ENCODE results near the gene PGS1.

DNA sequence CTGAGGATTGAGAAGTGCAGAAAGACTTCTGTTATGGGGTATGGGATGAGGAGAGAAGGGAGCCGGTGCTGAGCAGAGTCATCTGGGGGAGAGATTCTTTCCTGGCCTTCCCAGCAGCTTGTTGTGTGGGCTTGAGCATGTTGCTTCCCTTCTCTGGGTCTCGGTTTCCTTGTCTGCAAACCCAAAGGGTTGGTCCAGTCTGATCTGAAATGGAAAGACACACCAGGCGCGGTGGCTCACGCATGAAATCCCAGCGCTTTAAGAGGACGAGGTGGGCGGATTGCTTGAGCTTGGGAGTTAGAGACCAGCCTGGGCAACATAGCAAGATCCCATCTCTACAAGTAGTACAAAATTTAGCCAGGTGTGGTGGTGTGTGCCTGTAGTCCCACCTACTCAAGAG is 24.6 kb upstream of the PGS1 start:
- TF ChIP-seq, protein P1, sequence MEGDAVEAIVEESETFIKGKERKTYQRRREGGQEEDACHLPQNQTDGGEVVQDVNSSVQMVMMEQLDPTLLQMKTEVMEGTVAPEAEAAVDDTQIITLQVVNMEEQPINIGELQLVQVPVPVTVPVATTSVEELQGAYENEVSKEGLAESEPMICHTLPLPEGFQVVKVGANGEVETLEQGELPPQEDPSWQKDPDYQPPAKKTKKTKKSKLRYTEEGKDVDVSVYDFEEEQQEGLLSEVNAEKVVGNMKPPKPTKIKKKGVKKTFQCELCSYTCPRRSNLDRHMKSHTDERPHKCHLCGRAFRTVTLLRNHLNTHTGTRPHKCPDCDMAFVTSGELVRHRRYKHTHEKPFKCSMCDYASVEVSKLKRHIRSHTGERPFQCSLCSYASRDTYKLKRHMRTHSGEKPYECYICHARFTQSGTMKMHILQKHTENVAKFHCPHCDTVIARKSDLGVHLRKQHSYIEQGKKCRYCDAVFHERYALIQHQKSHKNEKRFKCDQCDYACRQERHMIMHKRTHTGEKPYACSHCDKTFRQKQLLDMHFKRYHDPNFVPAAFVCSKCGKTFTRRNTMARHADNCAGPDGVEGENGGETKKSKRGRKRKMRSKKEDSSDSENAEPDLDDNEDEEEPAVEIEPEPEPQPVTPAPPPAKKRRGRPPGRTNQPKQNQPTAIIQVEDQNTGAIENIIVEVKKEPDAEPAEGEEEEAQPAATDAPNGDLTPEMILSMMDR (conservative IDR thresholded peaks at IDR 0.05; ENCODE audit: low read depth, low read length), result no peak
- no peak for TF ChIP-seq EZH2 (IDR thresholded peaks at IDR 0.05; ENCODE audit: borderline replicate concordance, low read depth, low read length, poor library complexity, severe bottlenecking)
